ENCODE data around the gene SCAMP5.

DNA sequence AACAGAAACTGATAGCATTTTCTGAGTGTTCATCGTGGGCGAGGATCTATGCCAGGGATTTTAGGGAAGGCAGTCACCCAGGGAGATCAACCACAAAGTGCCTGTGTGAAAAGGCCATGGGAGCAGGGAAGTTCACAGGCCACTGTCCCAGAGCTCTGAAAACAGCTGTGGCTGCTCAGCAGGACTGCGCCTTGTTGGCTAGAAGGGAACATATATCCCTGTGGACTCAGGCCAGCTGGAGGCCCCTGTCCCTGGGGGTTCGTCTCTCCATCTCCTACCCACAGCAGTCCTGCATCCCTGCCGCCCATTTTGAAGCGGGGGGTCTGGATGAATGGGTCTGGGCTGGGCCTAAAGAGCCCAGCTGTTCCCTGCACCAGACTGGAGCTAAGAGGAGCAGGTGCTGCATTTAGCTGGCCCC lies 55.8 kb downstream of the SCAMP5 start:
- no peak for TF ChIP-seq POLR2A (IDR thresholded peaks at IDR 0.05; ENCODE audit: low read length)
- TF ChIP-seq GATA1 (IDR thresholded peaks at IDR 0.05; ENCODE audit: low read depth, low read length) = no peak

All from erythroblast (primary cell).